Myocyte (in vitro differentiated cells): ENCODE measurements around the gene ATXN3L. TPM values are rescaled to one million over a fixed set of nuclear protein-coding genes. Genes with fewer than 3 reads are reported as not detected.

Source experiments
- DNase-seq: peaks from one replicate; pipeline ENCODE4 v3.0.0-alpha.2; 2012; ENCODE audit warnings: low read depth
- total RNA-seq: library from RNA; depleted of rRNA; stranded (reverse); fragments of >200 nt; gene quantifications from 2 replicates; pipeline ENCODE4 v1.2.3, GENCODE V29; 2014

Gene ATXN3L
- total RNA-seq, 1 donor from 2014 or later, result not detected

DNA sequence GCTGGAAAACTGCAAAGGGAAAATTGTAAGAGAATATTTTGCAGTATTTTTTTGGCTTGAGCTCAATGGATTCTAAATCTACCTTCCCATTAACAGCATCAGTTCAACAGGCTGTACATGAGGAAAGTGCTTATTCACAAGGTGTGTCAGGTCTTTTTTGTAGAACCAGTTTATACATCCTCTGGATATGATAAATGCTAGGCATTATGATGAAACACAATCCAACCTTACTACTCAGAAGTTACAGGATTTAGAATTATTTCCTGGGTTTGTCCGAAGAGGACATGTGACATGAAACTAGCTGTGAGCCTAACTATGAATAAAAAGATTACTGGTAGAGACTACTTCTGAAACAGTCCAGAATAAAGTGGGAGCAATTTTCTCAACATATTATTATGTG lies 49.5 kb downstream of the ATXN3L start:
- DNase-seq, result no peak

DNA sequence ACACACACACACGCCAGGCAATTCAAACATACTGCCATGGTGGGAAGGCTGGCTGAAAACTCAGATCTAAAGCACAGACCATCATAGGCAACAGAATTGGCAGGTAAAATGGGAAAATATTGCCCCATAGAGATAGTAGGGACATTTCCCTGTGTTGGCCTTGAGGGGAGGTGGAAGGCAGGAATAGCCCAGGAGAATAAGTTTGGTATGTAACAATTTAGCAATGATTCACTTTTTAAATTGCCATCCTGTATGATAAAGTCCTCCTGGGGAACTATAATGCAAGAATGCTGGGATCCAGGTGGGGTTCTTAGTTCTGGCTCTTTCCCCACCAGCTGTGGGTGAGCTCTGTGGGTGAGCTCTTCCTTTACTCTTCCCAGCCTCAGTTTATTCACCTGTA lies 51.0 kb downstream of the ATXN3L start:
- no peak for DNase-seq

Other genes starting within 250 kb of the ATXN3L start
- not detected in 2 replicates for gene EGFL6, start 249.5 kb upstream of the ATXN3L start, total RNA-seq